Activated gamma-delta T cell treated with Interleukin-2 at 50 U/mL for 16 hours (primary cell): ENCODE measurements around the gene EFNA5.

Source experiments
- DNase-seq: peaks from one replicate; pipeline ENCODE4 v3.0.0-alpha.2; 2020

Gene EFNA5

GRCh38 chr5:107383414-107383813 lies 287.3 kb downstream of the EFNA5 start:
- no peak for DNase-seq

GRCh38 chr5:107381189-107381856 lies 289.4 kb downstream of the EFNA5 start:
- no peak for DNase-seq

GRCh38 chr5:107380654-107381053 lies 290.1 kb downstream of the EFNA5 start:
- no peak for DNase-seq

GRCh38 chr5:107378218-107378899 lies 292.4 kb downstream of the EFNA5 start:
- DNase-seq, result no peak

- DNase-seq, result no peak
Measured at GRCh38 chr5:107377277-107377609, 293.5 kb downstream of the EFNA5 start.

GRCh38 chr5:107376546-107377276 lies 294.0 kb downstream of the EFNA5 start:
- no peak for DNase-seq

- DNase-seq, result no peak
Measured at GRCh38 chr5:107373549-107374263, 297.0 kb downstream of the EFNA5 start.

- DNase-seq, result no peak
Measured at GRCh38 chr5:107372723-107373450, 297.9 kb downstream of the EFNA5 start.

- no peak for DNase-seq
Measured at GRCh38 chr5:107370396-107370968, 300.3 kb downstream of the EFNA5 start.

GRCh38 chr5:107369622-107370021 lies 301.1 kb downstream of the EFNA5 start:
- no peak for DNase-seq

- no peak for DNase-seq
Measured at GRCh38 chr5:107368615-107369014, 302.1 kb downstream of the EFNA5 start.

- DNase-seq, result no peak
Measured at GRCh38 chr5:107367939-107368338, 302.8 kb downstream of the EFNA5 start.

GRCh38 chr5:107367480-107367879 lies 303.3 kb downstream of the EFNA5 start:
- no peak for DNase-seq

GRCh38 chr5:107365320-107366109 lies 305.2 kb downstream of the EFNA5 start:
- DNase-seq, result no peak

- no peak for DNase-seq
Measured at GRCh38 chr5:107364443-107365319, 306.1 kb downstream of the EFNA5 start.

GRCh38 chr5:107363768-107364167 lies 307.0 kb downstream of the EFNA5 start:
- no peak for DNase-seq

GRCh38 chr5:107361945-107362344 lies 308.8 kb downstream of the EFNA5 start:
- no peak for DNase-seq

GRCh38 chr5:107359916-107360234 lies 310.9 kb downstream of the EFNA5 start:
- DNase-seq, result no peak

GRCh38 chr5:107359033-107359915 lies 311.5 kb downstream of the EFNA5 start:
- no peak for DNase-seq

GRCh38 chr5:107356891-107357290 lies 313.8 kb downstream of the EFNA5 start:
- DNase-seq, result no peak
